ENCODE data around the gene FAM222A. TPM values are rescaled to one million over a fixed set of nuclear protein-coding genes. Genes with fewer than 3 reads are reported as not detected.

The FAM222A gene
- polyA plus RNA-seq, 4 donors: 6.8 to 11.2 (median 8.1) TPM

DNA sequence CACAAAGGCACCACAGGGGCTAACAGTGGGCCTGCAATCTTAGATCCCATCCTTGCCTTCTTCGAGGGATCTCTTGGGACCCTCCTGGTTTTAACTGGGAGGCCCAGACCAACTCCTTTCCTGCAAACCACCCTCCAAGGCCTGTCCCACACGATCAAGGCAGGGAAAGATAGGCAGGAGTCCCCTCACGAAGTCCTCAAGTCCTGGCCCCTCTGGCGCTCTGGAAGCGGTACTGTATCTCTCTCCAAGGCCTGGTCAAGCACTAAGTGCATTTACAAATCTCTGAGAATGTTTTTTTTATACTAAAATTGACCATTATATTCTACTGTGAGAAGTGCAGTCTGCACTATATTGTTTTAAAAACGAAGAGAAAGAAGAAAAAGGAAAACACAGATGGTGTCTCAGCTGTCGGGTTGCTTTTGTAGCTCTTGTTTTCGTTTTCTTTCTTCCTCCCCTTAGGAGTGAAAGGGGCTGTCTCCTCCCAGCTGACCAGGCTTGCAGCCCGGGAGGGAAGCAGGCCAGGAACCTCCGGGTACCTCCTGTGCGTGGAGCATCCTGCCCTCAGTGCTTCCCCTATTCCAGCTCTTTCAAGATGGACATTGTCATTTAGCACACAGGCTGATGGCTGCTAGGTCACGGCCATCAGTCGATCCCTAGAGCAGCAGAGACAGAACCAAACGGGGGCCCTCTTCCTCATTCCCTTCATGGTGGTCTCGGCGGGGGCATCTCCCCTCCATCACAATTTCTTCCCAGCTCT is 56.7 kb downstream of the FAM222A start:
- no peak for DNase-seq (ENCODE audit: low read depth in 4 of 4, low spot score in 2 of 4)

DNA sequence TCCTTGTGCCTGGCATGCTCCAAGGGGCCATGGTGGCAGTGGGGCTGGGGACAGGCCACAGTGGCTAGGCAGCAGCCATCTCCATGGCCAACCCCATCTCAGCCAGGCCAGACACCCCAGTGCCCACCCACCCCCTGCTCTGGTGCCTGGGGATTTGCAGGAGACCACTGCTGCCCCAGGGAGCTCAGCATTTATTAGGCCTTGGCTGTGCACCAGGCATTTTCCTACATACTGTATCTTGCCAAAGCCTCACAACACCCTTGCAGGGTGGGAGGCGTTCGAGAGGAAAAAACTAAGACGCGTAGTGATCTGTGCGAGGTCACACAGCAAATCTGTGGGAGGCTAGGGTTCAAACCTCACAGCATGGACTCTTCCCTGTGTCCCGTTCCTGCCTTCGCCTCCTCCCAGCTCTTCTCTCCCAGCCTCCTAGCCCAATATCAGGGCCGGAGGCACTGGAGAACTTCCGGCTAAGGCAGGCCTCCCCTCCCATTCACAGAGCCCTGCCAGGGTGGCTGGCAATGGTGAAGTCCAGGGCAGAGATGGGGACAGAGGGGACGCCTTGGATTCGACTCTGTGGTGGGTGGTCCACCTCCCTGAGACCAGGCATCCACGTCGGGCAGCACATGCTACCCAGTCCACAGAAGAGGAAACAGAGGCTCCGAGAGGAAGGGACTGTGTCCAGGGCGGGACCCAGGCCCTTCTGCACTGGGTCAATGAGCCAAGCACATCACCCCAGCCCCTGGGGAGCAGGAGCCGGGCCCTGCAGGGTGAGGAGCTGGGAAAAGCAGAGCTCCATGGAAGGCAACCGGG is 57.4 kb downstream of the FAM222A start:
- no peak for DNase-seq (ENCODE audit: low read depth in 4 of 4, low spot score in 2 of 4)

DNA sequence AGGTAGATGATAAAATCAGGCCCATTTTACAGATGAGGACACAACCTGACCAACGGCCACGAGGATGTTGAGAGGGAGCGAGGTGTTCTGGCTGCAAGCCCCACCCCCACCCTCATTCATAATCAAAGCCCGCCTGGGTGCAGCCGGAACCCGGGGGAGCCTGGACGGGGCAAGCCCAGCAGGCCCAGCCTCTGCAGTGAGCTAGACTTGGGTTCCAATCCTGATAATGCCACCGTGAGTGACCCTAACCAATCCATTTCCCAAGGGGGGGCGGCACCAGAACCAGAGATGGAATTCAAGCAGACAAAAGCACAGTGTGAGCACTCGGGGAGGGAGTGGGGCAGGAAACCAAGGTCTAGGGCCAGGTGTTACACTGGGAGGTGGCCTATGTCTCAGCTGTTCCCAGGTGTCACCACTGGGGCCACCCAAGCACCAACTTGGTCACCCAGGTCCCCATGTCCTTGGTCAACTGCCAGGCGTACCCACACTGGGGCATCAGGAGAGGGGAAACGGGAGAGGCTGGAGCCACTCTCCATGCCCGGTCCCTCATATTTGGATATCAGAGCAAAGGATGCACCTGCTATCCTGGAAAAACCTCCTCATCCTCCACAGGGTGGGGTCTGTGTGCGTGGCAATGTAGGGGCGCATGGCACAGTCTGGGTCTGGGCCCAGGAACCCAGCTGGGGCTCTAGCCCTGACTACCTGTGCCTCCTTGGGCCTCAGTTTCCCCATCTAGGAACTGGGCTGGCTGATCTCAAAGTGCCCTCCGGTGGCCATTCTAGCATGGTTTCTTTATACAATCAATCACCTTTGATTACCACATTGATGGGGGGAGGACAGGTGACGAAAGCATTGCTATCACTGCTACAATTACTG is 58.4 kb downstream of the FAM222A start:
- DNase-seq (ENCODE audit: low read depth in 4 of 4, low spot score in 2 of 4): no peak

DNA sequence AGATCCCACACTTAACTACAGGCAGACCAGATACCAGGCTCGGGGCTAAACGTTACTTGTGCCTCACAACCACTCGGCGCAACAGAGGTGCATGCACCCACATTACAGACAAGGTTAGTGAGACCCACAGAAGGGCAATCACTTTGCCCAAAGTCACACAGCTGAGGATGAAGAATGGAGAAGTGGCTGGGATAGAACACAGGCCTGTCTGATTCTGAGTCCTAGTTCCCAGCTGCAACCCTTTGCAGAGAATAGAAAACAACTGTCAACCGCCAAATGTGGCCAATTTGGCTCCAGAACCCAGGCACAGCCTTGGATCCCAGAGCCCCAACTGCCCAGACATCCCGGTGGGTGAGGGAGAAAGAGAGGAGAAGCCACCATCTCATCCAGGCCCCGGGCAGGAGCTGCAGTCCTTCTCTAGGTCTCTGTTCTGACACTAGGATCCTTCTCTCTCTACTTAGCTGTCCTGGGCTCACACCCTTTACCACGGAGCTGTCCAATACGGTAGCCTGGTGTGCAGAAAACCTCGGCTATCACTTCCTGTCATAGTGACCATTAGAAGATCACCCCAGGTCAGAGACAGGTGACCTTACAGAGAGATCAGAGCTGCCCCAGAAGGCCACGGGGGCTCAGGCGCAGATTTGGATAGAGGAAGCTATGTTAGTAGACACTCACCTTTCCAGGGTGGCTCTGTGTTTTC is 59.1 kb downstream of the FAM222A start:
- DNase-seq (ENCODE audit: low read depth in 4 of 4, low spot score in 2 of 4): no peak

DNA sequence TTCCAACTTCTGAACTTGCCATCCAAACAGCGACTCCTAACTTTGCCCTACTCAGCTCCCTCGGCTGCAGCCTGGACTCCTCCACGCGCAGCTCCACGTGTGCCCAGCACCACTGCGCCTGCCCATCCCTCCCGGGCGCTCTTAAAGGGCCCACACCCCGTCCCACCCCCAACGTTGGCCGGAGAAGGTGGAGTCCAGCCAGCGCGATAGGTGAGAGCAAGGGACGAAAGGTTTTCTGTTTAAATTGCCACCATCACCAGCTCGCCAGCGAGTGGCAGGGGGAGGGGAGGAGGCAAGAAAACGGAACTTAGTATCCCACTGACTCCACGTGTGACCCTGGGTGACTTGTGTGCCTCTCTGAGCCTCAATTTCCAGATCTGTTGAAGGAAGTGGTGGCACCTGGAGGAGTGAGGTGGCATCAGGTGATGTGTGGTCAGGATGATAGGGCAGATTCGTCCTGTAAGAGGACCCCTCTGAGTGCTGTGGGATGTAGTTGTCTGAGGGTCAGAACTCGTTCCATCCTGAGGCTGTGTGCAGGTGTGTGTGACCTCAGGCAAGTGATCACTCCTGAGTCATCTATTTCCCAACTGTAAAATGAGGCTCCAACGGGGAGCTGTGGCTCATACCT is 59.9 kb downstream of the FAM222A start:
- DNase-seq (ENCODE audit: low read depth in 4 of 4, low spot score in 2 of 4): no peak

DNA sequence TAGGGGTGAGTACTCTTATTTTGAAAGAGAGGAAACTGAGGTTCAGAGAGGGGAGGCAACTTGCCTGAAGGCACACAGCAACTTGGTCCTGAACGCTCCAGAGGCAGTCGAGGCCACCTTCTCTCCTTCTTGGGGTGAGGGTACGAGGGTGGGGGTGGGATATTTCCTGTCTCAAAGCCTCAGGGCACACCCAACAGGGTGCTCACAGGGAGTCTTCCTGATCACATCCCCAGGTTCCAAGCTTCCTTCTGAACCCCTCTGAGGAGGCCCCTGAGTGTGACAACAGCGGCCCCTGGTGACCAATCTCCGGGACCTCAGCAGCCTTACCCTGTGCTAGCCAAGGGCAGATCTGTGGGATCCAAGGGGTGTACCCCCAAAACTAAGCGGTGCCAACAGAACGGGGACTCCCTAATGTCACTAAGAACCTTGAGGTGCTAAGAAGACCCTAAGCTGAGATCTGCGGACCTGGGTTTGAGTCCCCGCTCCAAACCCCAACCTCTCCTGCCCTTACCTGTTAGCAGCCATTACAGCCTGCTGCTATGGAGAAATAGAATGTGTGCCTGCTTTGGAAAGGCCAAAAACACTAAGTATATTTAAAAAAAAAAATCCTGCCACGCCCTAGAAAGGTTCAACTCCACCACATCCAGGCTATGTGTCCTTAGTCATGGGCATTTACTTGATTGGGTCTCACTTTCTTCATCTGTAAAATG is 61.7 kb downstream of the FAM222A start:
- peak in 3 of 4 donors; percentile 46 to 56 (median 50) for DNase-seq (ENCODE audit: low read depth in 4 of 4, low spot score in 2 of 4)

DNA sequence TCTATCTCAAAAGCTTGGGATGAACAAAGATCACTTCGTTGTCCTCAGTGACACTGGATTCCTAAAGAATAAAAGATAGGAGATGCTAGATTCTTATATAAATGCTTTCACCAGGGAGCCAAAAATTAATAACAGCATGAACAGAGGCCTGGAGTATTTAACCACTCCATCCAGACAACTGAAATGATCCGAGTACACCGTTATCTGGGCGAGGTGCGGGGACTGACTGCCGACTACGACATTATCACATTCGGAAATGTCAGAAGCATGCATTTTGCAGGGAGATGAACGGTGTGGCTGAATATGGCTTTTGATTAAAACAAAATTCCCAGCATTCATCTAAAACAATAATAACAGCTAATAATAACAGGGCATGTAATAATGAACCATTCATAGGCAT is 63.0 kb downstream of the FAM222A start:
- DNase-seq (ENCODE audit: low read depth in 4 of 4, low spot score in 2 of 4): no peak

DNA sequence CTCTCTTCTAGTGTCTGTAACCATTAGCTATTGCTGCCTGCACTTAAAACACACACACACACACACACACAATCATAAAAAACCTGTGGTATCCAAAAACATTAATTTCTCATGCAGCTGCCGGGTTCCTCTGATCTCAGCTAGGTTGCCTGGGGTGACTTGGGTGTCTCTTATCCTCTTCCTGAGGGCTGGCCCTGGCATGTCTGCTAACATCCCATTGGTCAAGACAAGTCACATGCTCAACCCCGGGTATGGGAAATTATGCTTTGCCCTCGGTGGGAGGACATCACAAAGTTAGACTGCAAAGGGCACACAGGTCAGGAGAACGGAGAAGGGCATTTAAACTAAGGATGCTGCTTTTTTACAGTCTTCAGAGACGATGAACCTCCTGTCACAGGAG is 63.9 kb downstream of the FAM222A start:
- no peak for DNase-seq (ENCODE audit: low read depth in 4 of 4, low spot score in 2 of 4)

DNA sequence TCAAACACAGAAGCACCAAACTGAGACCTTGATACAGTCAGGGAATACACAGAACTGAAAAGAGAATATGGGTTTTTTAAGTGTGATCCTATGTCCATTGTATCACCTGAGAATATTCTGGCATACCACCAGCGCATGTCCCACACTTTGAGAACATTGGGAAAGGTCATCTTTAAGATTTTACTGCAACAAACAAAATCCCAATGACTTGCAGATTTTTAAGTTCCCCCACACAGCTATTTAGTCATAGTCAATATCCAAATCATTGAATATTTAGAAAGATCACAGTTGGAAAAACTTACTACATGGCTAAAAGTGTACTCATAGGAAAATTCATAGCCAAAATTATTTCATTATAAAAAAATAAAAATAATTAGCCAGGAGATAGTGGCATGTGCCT is 65.1 kb downstream of the FAM222A start:
- DNase-seq (ENCODE audit: low read depth in 4 of 4, low spot score in 2 of 4): no peak

DNA sequence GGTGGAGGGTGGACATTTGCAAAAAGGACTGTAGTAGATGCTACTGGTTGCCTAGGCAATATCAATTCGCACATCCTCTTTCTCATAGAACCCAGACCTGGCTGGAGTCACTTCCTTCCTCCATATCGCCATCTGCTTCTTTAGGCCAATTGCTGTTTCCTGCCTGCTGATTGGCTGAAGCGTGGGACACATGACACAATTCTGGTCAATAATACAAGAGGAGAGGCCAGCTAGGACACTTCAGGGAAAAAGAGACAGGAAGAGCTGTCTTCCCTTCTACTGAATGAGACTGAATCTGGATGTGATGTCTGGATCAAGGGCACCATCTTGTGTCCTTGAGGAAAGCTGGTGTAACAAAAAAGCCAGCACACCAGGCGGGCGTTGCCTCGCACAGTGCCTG is 65.8 kb downstream of the FAM222A start:
- no peak for DNase-seq (ENCODE audit: low read depth in 4 of 4, low spot score in 2 of 4)

DNA sequence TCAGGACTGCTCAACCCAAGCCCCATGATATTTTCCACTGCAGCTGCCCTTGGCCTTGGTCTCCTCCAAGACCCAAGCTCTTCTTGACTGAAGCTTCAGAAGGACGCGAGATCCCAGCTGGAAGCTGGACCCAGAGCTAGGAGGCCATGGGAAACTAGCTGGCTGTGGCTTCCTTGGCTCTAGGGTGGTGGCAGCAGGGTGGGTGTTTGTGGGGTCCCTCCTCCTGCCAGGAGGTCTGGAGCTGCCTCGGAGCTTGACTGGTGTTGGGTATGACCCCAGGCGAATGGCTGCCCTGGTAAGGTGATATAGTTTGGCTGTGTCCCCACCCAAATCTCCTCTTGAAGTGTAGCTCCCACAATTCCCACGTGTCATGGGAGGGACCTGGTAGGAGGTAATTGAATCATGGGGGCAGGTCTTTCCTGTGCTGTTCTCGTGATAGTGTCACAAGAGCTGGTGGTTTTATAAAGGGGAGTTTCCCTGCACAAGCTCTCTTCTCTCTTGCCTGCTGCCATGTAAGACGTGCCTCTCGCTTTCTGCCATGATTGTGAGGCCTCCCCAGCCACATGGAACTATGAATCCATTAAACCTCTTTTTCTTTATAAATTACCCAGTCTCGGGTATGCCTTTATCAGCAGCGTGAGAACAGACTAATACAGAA is 68.2 kb downstream of the FAM222A start:
- no peak for DNase-seq (ENCODE audit: low read depth in 4 of 4, low spot score in 2 of 4)

DNA sequence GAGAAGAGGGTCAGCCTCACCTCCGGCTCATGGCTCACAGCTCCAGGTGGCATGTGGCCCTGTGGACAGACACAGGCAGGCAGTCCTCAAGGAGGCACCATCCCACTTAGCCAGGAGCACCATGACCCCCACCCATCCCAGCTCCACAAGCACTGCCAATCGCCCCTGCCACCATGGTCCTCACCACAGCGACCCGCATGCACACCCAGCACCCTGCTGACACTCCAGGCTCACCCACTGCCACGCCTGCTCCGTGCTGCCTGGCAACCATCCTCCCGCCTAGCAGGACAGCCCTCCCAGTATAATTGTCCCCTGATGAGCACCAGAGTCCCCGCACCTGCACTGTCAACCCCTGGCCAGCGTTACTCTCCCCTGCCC is 68.7 kb downstream of the FAM222A start:
- no peak for DNase-seq (ENCODE audit: low read depth in 4 of 4, low spot score in 2 of 4)

DNA sequence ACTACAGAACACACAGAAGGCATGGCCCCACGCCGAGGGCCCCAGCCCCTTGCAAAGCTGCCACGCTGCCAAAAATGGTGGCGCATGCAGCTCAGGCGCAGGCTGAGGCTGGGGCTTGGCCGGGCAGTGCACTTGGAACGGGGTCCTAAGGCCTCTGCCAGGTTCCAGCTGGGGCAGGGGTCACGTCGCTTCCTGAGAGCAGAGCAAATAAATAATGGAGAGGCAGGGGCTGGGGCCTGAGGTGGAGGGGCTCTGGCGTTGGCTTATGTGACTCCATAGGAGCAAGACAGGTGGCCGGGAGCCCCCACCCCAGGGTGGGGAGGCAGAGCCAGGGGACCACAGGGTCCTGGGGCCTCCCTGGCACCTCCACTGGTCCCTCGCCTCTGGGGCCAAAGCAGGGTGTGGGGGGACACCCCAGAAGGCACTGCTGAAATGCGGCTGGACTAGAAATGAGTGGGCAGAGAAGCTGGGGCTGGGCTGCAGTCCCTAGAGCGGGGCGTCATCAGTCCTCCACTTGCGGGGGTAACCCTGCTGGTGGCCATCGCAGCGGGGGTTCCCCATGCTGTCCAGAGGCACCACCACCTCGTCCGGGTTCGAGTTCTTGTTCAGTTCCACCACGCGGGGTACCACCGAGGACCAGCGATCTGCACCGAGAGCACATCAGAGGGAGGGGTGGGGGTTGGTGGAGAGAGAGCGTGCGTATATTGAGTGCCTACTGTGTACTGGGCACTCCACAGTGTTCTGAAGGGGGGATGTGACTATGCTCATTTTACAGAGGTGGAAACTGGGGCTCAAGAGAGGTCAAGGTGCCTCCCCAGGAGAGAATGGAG is 69.7 kb downstream of the FAM222A start:
- no peak for DNase-seq (ENCODE audit: low read depth in 4 of 4, low spot score in 2 of 4)

DNA sequence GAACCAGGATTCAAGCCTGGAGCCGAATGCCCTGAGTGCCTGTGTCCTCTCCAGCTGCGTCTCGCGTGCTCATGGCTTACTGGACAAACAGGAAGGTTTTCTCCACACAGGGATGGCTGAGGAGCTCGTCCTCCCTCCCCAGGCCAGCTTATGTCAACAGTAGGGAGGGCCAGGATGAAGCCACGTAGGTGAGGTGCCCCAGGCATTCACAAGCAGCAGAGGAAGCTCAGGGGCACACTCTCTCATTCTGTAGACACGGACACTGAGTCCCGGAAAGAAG is 70.3 kb downstream of the FAM222A start:
- DNase-seq (ENCODE audit: low read depth in 4 of 4, low spot score in 2 of 4): no peak

DNA sequence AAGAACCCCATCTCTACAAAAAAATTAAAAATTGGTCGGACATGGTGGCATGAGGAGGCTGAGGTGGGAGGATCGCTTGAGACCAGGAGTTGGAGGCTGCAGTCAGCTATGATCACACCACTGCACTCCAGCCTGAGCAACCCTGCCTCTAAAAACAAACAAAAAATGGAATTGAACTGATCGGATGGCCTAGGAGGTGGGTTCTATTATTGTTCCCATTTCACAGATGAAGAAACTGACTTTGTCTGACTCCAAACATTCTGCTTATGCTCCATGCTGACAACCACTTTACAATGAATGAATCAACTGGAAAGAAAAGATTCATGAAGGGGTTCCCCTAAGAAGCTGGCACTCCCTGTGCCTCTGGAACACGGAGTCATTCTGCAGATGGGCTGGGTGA is 72.2 kb downstream of the FAM222A start:
- no peak for DNase-seq (ENCODE audit: low read depth in 4 of 4, low spot score in 2 of 4)

DNA sequence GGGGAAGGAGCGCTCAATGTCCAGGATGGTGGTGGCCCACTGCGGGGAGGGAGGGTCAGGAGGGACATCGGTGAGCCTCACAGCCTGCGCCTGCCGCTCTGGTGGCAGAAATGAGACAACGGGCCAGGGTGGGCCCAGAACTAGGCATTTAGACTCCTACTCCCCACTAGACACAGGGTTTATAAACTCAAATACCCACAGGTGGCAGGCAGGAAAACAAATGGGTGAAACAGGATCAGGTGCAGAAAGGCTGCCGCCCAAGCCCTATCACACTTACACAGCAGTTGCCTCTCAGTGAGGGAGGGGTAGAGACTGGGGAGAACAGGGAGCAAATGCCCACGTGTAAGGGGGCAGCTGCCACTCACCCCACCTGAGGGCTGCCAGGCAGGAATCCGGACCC is 73.2 kb downstream of the FAM222A start:
- no peak for DNase-seq (ENCODE audit: low read depth in 4 of 4, low spot score in 2 of 4)

DNA sequence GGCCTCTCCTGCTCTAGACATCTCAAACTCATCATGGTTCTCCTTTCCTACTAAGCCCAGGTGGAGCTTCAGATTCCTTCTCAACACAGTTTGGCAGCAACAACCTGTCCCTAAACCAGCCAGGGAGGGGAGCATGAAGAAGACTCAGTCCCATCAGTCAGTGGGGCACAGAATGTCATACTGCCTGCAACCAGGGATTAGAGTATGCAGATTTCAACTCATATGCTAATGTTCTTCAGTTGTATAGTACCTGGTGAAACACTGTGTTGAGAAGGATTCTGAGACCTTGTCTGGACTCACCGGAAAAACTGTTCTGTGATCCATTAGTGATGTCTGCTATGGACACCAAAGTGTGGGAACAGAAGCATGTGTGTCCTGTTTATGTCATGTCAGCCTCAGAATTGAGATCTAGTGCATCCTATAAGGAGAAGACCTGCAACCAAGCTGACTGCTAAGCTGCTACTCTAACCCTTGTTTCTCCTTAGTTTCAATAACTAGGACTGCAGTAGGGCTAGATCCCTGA is 76.0 kb downstream of the FAM222A start:
- DNase-seq (ENCODE audit: low read depth in 4 of 4, low spot score in 2 of 4): no peak

DNA sequence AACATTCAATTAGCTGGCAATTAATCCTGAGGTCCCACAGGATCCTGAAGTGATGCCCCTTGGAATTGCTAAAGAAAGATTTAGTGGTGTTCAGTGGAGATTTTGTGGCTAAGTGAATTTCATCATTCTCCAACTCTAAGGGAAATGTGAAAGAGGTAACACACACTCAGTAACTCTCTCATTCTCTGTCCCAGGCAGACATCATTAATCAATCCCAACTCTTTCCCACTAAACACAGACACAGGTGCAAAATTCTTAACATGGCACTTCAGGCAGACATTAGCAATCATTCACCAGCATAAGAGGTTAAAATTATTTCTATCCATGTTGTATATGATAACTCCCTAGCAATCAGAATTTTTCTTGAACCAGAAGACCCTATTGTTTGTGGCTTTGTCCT is 79.4 kb downstream of the FAM222A start:
- DNase-seq (ENCODE audit: low read depth in 4 of 4, low spot score in 2 of 4): no peak
